C4-2B (cell line): ENCODE measurements around the gene B4GALNT3.

Source experiments
- CTCF ChIP-seq: fragments of 450-650 bp; conservative IDR thresholded peaks from 2 replicates; pipeline ENCODE4 v1.5.1; 2017; ENCODE audit warnings: mild to moderate bottlenecking
- ZFX ChIP-seq: fragments of 450-650 bp; IDR thresholded peaks from 2 replicates; pipeline ENCODE4 v1.6.1; 2017

GRCh38 chr12:470133-470532, 10.4 kb downstream of the B4GALNT3 start:
- TF ChIP-seq CTCF (no peak), ZFX (no peak)
